Mesangial cell (primary cell): ENCODE measurements around the gene NPHS1. TPM values are rescaled to one million over a fixed set of nuclear protein-coding genes. Genes with fewer than 3 reads are reported as not detected.

Experiments
- total RNA-seq: library from RNA; depleted of rRNA; stranded (reverse); fragments of >200 nt; gene quantifications from 2 replicates; pipeline ENCODE4 v1.2.3, GENCODE V29; 2015

Gene NPHS1, protein sequence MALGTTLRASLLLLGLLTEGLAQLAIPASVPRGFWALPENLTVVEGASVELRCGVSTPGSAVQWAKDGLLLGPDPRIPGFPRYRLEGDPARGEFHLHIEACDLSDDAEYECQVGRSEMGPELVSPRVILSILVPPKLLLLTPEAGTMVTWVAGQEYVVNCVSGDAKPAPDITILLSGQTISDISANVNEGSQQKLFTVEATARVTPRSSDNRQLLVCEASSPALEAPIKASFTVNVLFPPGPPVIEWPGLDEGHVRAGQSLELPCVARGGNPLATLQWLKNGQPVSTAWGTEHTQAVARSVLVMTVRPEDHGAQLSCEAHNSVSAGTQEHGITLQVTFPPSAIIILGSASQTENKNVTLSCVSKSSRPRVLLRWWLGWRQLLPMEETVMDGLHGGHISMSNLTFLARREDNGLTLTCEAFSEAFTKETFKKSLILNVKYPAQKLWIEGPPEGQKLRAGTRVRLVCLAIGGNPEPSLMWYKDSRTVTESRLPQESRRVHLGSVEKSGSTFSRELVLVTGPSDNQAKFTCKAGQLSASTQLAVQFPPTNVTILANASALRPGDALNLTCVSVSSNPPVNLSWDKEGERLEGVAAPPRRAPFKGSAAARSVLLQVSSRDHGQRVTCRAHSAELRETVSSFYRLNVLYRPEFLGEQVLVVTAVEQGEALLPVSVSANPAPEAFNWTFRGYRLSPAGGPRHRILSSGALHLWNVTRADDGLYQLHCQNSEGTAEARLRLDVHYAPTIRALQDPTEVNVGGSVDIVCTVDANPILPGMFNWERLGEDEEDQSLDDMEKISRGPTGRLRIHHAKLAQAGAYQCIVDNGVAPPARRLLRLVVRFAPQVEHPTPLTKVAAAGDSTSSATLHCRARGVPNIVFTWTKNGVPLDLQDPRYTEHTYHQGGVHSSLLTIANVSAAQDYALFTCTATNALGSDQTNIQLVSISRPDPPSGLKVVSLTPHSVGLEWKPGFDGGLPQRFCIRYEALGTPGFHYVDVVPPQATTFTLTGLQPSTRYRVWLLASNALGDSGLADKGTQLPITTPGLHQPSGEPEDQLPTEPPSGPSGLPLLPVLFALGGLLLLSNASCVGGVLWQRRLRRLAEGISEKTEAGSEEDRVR (N-terminal part only)
- 0.13 TPM in 1 of 2 replicates, not detected in the other for total RNA-seq

DNA sequence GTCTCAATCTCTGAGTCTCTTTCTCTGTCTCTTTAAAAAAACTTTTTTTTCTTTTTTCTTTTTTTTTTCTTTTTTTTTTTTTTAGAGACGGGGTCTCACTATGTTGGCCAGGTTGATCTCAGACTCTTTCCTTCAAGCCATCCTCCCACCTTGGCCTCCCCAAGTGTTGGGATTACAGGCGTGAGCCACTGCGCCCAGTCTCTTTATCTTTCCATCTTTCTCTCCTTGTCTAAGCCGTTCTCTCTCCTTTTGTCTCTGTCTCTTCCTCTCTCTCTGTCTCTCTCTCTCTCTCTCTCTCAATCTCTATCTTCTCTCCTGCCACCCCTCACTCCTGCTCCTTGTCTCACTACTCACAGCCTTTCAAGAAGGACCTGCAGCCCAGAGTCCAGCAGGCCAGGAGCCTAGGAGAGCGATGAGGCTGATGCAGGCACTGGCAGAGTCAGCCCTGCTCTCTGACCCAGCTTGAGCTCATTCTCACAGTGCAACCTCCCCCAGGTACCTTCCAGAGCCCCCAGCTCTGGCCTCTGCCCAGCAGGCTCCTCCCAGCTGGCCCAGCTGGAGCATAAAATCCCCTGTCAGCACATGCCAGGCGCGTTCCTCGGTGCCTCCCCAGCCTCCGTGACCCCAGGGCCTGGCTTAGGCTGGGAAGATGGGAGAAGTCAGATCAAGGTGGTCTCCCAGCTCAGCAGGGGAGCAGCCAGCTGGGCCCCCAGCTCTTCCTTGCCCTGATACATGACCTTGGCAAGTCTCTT, at the start of gene NPHS1:
NPHS1 (minus strand) TSS at position 476 of the 752 bp plus-strand sequence. CDS start 667 bp downstream, outside the sequence.

DNA sequence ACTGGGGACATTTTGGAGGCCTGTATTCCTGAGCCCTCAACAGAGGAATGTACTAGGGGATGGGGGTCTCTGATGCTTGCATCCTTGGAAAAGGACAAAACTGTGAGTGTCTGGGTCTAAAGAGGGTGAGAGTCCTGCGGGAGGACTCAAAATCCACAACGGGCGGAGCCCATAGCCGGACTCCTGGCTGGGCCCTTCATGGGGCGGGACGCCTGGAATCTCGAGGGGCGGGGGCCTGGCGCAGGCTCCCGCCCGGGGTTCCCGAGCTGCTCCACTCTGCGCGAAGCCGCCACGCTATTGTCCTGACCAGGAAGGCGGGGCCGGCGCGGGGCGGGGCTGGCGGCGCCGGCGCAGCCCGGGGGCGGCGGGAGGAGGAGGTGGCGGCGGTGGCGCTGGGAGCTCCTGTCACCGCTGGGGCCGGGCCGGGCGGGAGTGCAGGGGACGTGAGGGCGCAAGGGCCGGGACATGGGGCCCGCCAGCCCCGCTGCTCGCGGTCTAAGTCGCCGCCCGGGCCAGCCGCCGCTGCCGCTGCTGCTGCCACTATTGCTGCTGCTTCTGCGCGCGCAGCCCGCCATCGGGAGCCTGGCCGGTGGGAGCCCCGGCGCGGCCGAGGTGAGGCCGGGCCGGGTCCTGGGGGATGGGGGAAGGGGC, 16.0 kb upstream of the NPHS1 start, which contains the start of gene APLP1:
APLP1 (plus strand) TSS at position 403 of the 651 bp plus-strand sequence; CDS start at position 466, 63 bp downstream.

DNA sequence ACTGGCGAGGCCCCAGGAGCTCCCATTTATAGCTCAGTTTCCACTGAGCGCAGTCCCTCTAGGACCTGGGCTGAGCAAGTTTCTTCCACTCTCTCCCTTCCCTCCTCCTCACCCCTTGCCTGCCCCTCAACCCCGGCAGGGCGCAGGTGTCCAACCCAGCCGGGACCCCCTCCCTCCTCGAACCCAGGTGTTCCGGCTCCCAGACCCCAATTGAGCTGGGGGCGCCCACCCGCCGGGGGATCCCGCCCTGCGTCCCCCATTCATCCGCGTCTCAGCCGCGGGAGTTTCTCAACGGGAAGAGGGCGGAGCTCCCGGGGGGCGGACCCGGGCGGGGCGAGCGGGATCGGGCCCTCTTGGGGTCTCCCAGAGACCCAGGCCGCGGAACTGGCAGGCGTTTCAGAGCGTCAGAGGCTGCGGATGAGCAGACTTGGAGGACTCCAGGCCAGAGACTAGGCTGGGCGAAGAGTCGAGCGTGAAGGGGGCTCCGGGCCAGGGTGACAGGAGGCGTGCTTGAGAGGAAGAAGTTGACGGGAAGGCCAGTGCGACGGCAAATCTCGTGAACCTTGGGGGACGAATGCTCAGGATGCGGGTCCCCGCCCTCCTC, 4.3 kb upstream of the NPHS1 start, which contains the start of gene KIRREL2:
KIRREL2 (plus strand) TSS at position 366 of the 604 bp plus-strand sequence; CDS start at position 575, 209 bp downstream.

DNA sequence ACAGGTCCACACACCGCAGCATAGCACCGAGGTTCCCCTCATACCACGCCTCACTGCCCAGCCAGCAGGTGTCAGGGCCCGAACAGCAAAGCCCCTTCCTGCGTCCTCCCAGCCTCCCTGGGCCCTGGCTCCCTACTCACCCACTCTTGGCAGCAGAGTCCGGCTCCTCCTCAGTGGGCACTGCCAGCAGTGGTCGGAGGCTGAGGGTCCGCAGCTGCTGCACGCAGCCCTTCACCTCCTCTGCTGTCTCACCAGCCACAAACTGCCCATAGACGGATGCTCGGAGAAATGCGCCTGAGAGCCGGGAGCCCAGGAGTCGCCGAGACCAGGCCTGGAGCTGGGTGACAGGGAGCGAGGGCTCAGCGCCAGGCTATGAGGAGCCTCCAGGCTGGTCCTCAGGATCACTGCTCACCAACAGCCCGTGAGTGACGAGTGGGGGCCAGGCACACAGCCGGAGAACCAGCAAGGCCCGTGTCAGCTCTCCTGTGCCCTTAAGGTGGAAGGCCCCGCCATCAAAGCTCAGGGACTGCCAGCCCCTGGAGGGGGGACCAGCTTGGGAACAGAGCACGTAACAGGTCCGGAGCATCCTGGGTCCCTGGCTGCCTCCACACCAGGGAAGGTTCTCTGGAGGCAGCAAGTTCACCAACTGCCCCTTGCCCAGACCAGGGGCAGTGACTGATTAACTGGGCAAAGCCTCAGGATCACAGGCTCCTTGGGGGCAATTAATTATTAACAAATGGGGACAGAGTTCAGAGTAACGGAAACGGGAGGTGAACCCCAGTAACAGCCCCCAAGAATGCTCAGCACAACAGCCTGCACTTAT, 39.9 kb downstream of the NPHS1 start, which contains the start of gene PRODH2:
PRODH2 (minus strand) TSS at position 626 of the 823 bp plus-strand sequence; CDS start at position 586, 40 bp downstream.

Other genes starting within 250 kb of the NPHS1 start
- gene HAUS5, start 239.8 kb downstream of the NPHS1 start, total RNA-seq: 7.5 and 20.7 TPM in 2 replicates
- gene RBM42, start 223.5 kb downstream of the NPHS1 start, total RNA-seq: 79.6 and 99.4 TPM in 2 replicates
- 0.49 and 2.3 TPM in 2 replicates for gene ETV2, start 210.8 kb downstream of the NPHS1 start, total RNA-seq
- 474 TPM in 2 replicates for gene COX6B1, start 204.2 kb downstream of the NPHS1 start, total RNA-seq
- gene UPK1A, start 186.0 kb downstream of the NPHS1 start, total RNA-seq: 0.16 TPM in 1 of 2 replicates, not detected in the other
- gene ZBTB32, start 147.9 kb downstream of the NPHS1 start, total RNA-seq: not detected in 2 replicates
- gene KMT2B, start 134.5 kb downstream of the NPHS1 start, total RNA-seq: 10.9 and 17.2 TPM in 2 replicates
- 4.7 and 8.3 TPM in 2 replicates for gene IGFLR1, start 110.1 kb downstream of the NPHS1 start, total RNA-seq
- gene U2AF1L4, start 107.1 kb downstream of the NPHS1 start, total RNA-seq: 5.4 and 9.0 TPM in 2 replicates
- gene PSENEN, start 106.9 kb downstream of the NPHS1 start, total RNA-seq: 61.4 and 72.5 TPM in 2 replicates
- gene LIN37, start 103.9 kb downstream of the NPHS1 start, total RNA-seq: 7.6 and 11.9 TPM in 2 replicates
- gene HSPB6, start 95.5 kb downstream of the NPHS1 start, total RNA-seq: 2.3 and 6.8 TPM in 2 replicates
- 13.4 and 22.7 TPM in 2 replicates for gene PROSER3, start 94.3 kb downstream of the NPHS1 start, total RNA-seq
- 8.4 and 14.8 TPM in 2 replicates for gene ARHGAP33, start 76.9 kb downstream of the NPHS1 start, total RNA-seq
- gene PRODH2, start 39.7 kb downstream of the NPHS1 start, total RNA-seq: not detected in 2 replicates
- under 0.01 and 0.16 TPM in 2 replicates for gene KIRREL2, start 4.4 kb upstream of the NPHS1 start, total RNA-seq
- gene APLP1, start 16.1 kb upstream of the NPHS1 start, total RNA-seq: 9.8 and 33.7 TPM in 2 replicates
- 2.9 and 7.6 TPM in 2 replicates for gene NFKBID, start 48.0 kb upstream of the NPHS1 start, total RNA-seq
- gene HCST, start 50.0 kb upstream of the NPHS1 start, total RNA-seq: 0.38 TPM in 1 of 2 replicates, not detected in the other
- gene TYROBP, start 55.8 kb upstream of the NPHS1 start, total RNA-seq: not detected in 2 replicates
- gene LRFN3, start 83.9 kb upstream of the NPHS1 start, total RNA-seq: 10.4 and 19.8 TPM in 2 replicates
- gene SDHAF1, start 142.7 kb upstream of the NPHS1 start, total RNA-seq: 24.4 and 26.4 TPM in 2 replicates
- gene SYNE4, start 156.3 kb upstream of the NPHS1 start, total RNA-seq: 0.81 and 3.4 TPM in 2 replicates
- 22.9 and 33.4 TPM in 2 replicates for gene ALKBH6, start 161.7 kb upstream of the NPHS1 start, total RNA-seq
- 2.6 and 31.9 TPM in 2 replicates for gene CLIP3, start 180.4 kb upstream of the NPHS1 start, total RNA-seq
- gene THAP8, start 201.8 kb upstream of the NPHS1 start, total RNA-seq: 4.4 and 15.3 TPM in 2 replicates
- 1.8 and 22.5 TPM in 2 replicates for gene WDR62, start 202.4 kb upstream of the NPHS1 start, total RNA-seq